Stimulated activated memory B cell treated with anti-CD40 and anti-IgM and Interleukin-4, amounts not matched to agents 10 μg/mL and 1 μg/mL and 100 μg/mL, for 72 hours (primary cell): ENCODE measurements around the gene UBE2N.
"Not testable (repeated sequence)": the region's sequence is repeated elsewhere in the genome, so short reads cannot be mapped to it uniquely, and the experiment has no call there.

Experiments
- ATAC-seq: fragments of 150-1000 bp; cut with Tn5 transposase; 2 replicates; pipeline ENCODE4 v1.10.0; 2021
- H3K27ac Mint-ChIP-seq: one replicate; pipeline ENCODE4 v1.8.0; 2022; ENCODE audit warnings: mild to moderate bottlenecking, mixed read lengths
- H3K27me3 Mint-ChIP-seq: one replicate; pipeline ENCODE4 v1.8.0; 2022; ENCODE audit warnings: mixed read lengths
- H3K36me3 Mint-ChIP-seq: one replicate; pipeline ENCODE4 v1.8.0; 2022; ENCODE audit warnings: mixed read lengths
- H3K4me1 Mint-ChIP-seq: one replicate; pipeline ENCODE4 v1.8.0; 2022; ENCODE audit warnings: mixed read lengths
- H3K4me3 Mint-ChIP-seq: one replicate; pipeline ENCODE4 v1.8.0; 2022; ENCODE audit warnings: mild to moderate bottlenecking, moderate library complexity, mixed read lengths
- H3K9me3 Mint-ChIP-seq: one replicate; pipeline ENCODE4 v1.8.0; 2022; ENCODE audit warnings: mixed read lengths

The UBE2N gene

GRCh38 chr12:93381161-93381975, 60.4 kb downstream of the UBE2N start:
- H3K4me3 Mint-ChIP-seq, result peak overlapping the region; percentile 100
- H3K36me3 Mint-ChIP-seq, result peaks cover 25% of the 10 kb centered on the region
- ATAC-seq, result no peak
- H3K4me1 Mint-ChIP-seq, result peaks cover 59% of the 10 kb centered on the region
- peak overlapping the region; percentile 100 for H3K27ac Mint-ChIP-seq
- no peaks in the 10 kb centered on the region for H3K9me3 Mint-ChIP-seq
- no peaks in the 10 kb centered on the region for H3K27me3 Mint-ChIP-seq

DNA sequence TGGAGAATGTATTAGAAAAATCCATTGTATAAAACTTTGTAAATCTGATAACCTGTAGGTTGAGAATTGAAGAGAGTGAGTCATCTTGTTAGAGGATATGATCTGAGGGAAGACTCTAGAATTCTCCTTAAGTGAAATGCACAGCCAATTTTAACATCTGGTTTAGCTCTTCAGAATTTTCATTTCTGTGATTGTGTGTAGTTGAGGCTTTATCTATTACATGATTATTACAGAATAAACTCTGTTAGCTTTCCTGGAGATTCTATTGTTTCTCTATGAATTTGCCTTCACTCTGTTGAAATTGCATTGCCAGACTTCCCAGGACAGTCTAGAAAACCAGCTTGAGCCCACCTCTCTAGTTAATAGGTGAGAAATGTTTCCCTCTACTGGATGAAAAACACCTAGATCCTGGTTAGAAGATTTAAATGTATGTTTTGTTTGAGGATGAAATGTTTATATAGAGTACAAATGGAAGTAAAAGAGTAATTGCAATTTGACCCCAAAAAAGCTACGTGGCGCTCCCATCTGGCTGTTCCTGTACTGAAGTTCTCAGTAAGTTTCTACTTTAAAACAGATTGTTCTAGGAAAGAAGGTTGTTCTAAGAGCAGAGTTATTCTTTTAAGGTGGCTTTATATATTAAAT, 61.1 kb downstream of the UBE2N start:
- Mint-ChIP-seq H3K4me1 (peaks cover 58% of the 10 kb centered on the region), H3K27me3 (no peaks in the 10 kb centered on the region), H3K4me3 (peak overlapping the region; percentile 100), H3K9me3 (no peaks in the 10 kb centered on the region), H3K27ac (peak overlapping the region; percentile 100), H3K36me3 (peaks cover 24% of the 10 kb centered on the region)
- ATAC-seq, result no peak

DNA sequence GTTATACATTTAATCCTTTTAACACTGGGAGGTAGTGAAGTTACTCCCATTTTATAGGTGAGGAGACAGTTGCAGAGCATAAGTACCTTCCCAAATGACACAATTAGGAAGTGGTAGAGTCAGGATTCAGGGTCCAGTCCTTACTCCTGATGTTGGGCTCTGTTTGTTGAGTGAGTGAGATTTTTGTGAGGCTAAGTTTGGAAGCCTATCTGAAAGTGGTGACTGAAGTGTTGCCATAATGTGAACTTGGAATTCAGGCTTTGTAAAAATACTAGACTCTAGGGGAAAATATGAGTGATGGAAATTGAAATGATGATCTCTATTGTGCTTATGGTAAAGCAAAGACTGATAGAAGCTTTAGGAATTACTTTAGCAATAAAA, 61.8 kb downstream of the UBE2N start:
- Mint-ChIP-seq H3K36me3 (peaks cover 17% of the 10 kb centered on the region), H3K4me3 (peak overlapping the region; percentile 100), H3K4me1 (peaks cover 52% of the 10 kb centered on the region), H3K27ac (peak overlapping the region; percentile 100), H3K27me3 (no peaks in the 10 kb centered on the region), H3K9me3 (no peaks in the 10 kb centered on the region)
- no peak for ATAC-seq

DNA sequence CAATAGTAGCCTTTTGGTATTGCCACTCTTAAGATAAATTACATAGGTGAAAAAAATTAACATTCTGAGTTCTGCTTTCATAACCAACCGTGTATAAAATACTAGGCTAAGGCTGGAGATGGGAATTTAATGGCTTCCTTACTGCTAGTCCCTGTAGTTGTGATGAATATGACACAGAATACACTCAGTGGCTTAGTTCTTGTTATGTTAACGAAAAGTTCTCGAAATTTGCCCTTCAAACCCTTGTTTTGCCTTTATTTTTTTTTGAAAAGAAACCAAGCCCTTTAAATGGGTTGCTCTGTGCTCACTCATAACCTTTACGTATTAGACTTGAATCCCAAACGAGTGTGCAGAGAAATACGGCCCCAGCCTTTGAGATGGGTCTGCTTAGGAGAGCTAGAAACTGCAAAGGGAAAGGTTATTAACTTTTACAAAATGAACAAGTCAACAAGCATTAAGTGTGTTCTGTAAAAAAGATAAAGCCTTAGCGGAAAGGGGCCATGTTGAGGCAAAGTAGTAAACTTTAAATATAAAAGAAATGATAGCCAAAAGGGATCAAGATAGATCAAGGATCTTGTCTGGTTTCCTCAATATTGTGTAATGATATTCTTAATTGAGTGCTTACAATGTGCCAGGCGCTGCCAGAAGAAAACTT, 62.3 kb downstream of the UBE2N start:
- Mint-ChIP-seq H3K4me3 (peak overlapping the region; percentile 100), H3K36me3 (peaks cover 15% of the 10 kb centered on the region), H3K27ac (peak overlapping the region; percentile 100), H3K4me1 (peaks cover 49% of the 10 kb centered on the region), H3K9me3 (no peaks in the 10 kb centered on the region), H3K27me3 (no peaks in the 10 kb centered on the region)
- ATAC-seq, result no peak

GRCh38 chr12:93378998-93379325, 62.8 kb downstream of the UBE2N start:
- Mint-ChIP-seq H3K4me1 (peaks cover 52% of the 10 kb centered on the region), H3K9me3 (no peaks in the 10 kb centered on the region), H3K36me3 (peaks cover 15% of the 10 kb centered on the region), H3K27me3 (no peaks in the 10 kb centered on the region), H3K27ac (peak overlapping the region; percentile 100), H3K4me3 (peak overlapping the region; percentile 100)
- ATAC-seq, result no peak

DNA sequence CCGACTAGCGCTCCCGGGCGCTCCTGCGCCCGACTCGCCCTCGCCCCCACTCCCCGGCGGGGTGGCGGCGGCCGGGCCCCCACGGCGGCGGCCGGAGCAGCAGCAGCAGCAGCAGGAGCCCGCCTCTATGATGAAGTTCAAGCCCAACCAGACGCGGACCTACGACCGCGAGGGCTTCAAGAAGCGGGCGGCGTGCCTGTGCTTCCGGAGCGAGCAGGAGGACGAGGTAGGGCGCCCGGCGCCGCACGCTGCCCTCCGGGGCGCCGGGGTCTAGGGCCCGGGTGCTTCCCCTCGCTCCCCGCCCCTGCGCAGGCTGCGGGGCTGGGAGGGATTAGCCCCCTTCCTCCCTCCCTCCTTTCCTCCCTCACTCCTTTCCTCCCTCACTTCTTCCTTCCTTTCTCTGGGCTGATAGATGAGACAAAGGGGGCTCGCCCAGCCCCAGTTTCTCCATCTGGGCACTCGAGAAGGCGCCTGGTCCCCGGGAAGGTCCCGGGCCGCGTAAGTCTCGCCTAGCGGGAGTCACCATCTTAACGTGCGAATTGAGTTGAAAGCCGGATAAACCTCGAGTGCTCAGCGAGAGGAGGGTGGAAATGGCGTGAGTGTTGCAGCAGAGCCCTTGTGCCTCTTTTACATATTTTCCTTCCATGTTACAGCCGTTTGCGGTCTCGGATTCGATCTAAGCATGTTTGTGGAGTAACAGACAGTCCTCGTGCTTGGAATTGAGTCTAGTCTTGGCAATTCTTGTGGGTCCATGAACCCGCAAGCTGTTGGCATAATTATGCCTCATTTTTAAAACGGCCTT, 63.4 kb downstream of the UBE2N start:
- peak; percentile 71 for ATAC-seq
- Mint-ChIP-seq H3K4me1 (peaks cover 54% of the 10 kb centered on the region), H3K36me3 (peaks cover 15% of the 10 kb centered on the region), H3K4me3 (peak overlapping the region; percentile 100), H3K27ac (peak overlapping the region; percentile 100)
- not testable (repeated sequence) for H3K27me3 Mint-ChIP-seq, H3K9me3 Mint-ChIP-seq

DNA sequence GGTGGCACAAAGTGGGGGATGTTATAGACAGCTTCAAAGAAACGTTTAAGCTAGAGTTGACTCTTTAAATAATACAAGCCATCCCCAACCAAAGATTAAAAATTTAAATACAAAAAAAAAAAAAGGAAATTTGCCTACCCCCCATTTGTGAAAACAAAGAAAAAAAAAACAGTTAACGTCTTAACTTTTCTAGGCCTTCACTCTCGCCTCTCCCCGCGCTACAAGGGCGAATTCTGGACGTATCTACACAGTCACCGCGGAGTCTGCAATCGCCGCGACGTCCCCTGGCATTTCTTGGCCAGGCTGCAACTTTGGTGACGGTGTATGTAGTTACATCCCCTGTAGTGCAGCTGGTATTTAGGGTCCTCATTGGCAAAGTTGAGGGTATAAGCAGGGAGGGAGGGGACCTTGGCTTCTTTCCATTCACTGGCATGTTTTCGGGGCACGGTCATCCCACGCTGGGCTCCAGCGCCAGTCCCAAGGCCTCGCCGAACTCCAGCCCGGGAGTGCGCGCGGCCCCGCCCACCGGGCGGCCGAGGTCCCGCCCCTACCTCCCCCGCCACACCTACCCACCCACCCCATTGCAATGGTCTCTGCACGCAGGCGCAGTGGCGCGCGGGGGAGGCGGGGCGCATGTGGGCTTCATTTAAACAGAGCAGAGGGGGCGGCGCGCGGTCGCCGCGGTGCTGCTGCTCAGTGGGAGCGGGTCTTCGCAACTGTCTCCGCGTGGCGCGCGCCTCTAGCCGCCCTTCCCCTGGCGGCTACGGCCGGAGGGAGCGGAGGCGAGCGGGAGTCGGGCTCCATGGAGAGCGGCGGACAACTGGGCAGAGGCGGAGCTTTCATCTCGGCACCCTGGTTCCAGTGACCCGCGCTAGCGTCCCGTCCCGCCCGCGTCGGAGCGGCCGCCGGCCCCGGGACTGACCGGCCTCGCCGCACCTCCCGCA, 64.2 kb downstream of the UBE2N start, which contains the start of gene NUDT4:
Gene NUDT4, plus strand, starts transcription at position 674 of the 944 bp plus-strand sequence. CDS start 398 bp downstream, outside the sequence.
- Mint-ChIP-seq H3K4me3 (peak within 1 kb of the TSS; percentile 100), H3K27ac (peak within 1 kb of the TSS; percentile 100), H3K4me1 (peaks cover 47% of the 10 kb centered on the region), H3K36me3 (peaks cover 15% of the 10 kb centered on the region), H3K27me3 (no peaks in the 10 kb centered on the region), H3K9me3 (no peaks in the 10 kb centered on the region)
- peak; percentile 96 for ATAC-seq

GRCh38 chr12:93376436-93377251, 65.1 kb downstream of the UBE2N start:
- no peak for ATAC-seq
- Mint-ChIP-seq H3K9me3 (no peaks in the 10 kb centered on the region), H3K27ac (peak overlapping the region; percentile 100), H3K27me3 (no peaks in the 10 kb centered on the region), H3K4me3 (peak overlapping the region; percentile 81), H3K4me1 (peaks cover 42% of the 10 kb centered on the region), H3K36me3 (peaks cover 14% of the 10 kb centered on the region)

DNA sequence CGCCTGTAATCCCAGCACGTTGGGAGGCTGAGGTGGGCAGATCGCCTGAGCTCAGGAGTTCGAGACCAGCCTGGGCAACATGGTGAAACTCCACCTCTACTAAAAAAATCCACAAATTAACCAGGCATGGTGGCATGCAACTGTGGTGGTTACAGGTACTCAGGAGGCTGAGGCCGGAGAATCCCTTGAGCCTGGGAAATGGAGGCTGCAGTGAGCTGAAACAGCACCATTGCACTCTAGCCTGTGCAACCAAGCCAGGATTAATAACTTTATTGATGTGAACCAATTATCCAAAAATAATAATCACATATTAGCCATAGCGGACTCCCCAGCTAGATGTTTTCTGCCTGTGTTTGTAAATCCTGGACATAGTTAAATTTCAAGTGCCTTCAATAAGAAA, 65.8 kb downstream of the UBE2N start:
- Mint-ChIP-seq H3K4me3 (no peak overlapping the region), H3K9me3 (no peaks in the 10 kb centered on the region), H3K36me3 (peaks cover 7% of the 10 kb centered on the region), H3K4me1 (peaks cover 35% of the 10 kb centered on the region), H3K27ac (no peak overlapping the region), H3K27me3 (no peaks in the 10 kb centered on the region)
- ATAC-seq, result no peak

GRCh38 chr12:93373961-93374656, 67.6 kb downstream of the UBE2N start:
- no peak overlapping the region for H3K27ac Mint-ChIP-seq
- no peaks in the 10 kb centered on the region for H3K9me3 Mint-ChIP-seq
- ATAC-seq, result no peak
- peaks cover 2% of the 10 kb centered on the region for H3K27me3 Mint-ChIP-seq
- peaks cover 19% of the 10 kb centered on the region for H3K4me1 Mint-ChIP-seq
- peaks cover 7% of the 10 kb centered on the region for H3K36me3 Mint-ChIP-seq
- no peak overlapping the region for H3K4me3 Mint-ChIP-seq

GRCh38 chr12:93370947-93371346, 70.8 kb downstream of the UBE2N start:
- Mint-ChIP-seq H3K4me3 (no peak overlapping the region), H3K27ac (no peak overlapping the region), H3K4me1 (peaks cover 6% of the 10 kb centered on the region), H3K36me3 (no peaks in the 10 kb centered on the region), H3K27me3 (peaks cover 13% of the 10 kb centered on the region), H3K9me3 (no peaks in the 10 kb centered on the region)
- ATAC-seq, result no peak

- Mint-ChIP-seq H3K27me3 (peaks cover 13% of the 10 kb centered on the region), H3K4me3 (no peak overlapping the region), H3K36me3 (no peaks in the 10 kb centered on the region), H3K9me3 (no peaks in the 10 kb centered on the region), H3K27ac (no peak overlapping the region), H3K4me1 (peaks cover 6% of the 10 kb centered on the region)
- ATAC-seq, result no peak
Measured at GRCh38 chr12:93369505-93369904, 72.2 kb downstream of the UBE2N start.

DNA sequence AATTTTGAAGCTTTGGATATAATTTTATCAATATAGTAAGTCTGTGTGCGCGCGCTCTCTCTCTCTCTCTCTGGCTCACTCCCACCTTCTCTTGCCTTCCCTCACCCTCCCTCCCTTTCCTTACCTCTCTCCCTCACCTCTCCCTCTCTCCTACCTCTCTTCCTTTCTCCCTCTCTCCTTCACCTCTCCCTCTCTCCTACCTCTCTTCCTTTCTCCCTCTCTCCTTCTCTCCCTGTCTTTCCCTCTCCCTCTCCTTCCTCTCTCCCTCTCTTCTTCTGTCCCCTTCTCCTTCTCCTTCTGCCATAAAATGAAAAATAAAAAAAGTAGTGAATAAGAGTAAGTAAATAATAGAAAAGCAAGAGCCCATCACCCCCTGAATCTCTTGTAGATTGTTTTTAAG, 73.0 kb downstream of the UBE2N start:
- H3K4me1 Mint-ChIP-seq, result peaks cover 6% of the 10 kb centered on the region
- H3K27ac Mint-ChIP-seq, result no peak overlapping the region
- H3K4me3 Mint-ChIP-seq, result no peak overlapping the region
- H3K36me3 Mint-ChIP-seq, result no peaks in the 10 kb centered on the region
- H3K9me3 Mint-ChIP-seq, result no peaks in the 10 kb centered on the region
- H3K27me3 Mint-ChIP-seq, result peaks cover 13% of the 10 kb centered on the region
- ATAC-seq, result no peak
